Activated CD4-positive, alpha-beta memory T cell treated with anti-CD3 and anti-CD28 coated beads for 36 hours (primary cell): ENCODE measurements around the gene SRF. TPM values are rescaled to one million over a fixed set of nuclear protein-coding genes. Genes with fewer than 3 reads are reported as not detected.

ENCODE experiments used
- CTCF ChIA-PET: fragments of 350-600 bp; sonication (Branson Sonifier 250); formaldehyde crosslinking; loops from one replicate; lab custom pipeline; 2021; ENCODE audit warnings: antibody characterized with exemption, inconsistent platforms; lab: Charles Lee
- POLR2A ChIA-PET: fragments of 350-600 bp; sonication (Branson Sonifier 250); formaldehyde crosslinking; loops from one replicate; lab custom pipeline; 2021; ENCODE audit warnings: antibody characterized with exemption; lab: Charles Lee
- DNase-seq: peaks from one replicate; pipeline ENCODE4 v3.0.0-alpha.2; 2020
- H3K27ac Mint-ChIP-seq: one replicate; pipeline ENCODE4 v1.8.0; 2021; ENCODE audit warnings: mixed read lengths
- H3K27me3 Mint-ChIP-seq: one replicate; pipeline ENCODE4 v1.8.0; 2021; ENCODE audit warnings: mixed read lengths
- H3K36me3 Mint-ChIP-seq: one replicate; pipeline ENCODE4 v1.8.0; 2021; ENCODE audit warnings: mixed read lengths
- H3K4me1 Mint-ChIP-seq: one replicate; pipeline ENCODE4 v1.8.0; 2021; ENCODE audit warnings: low read depth, mixed read lengths
- H3K4me3 Mint-ChIP-seq: one replicate; pipeline ENCODE4 v1.8.0; 2021; ENCODE audit warnings: mild to moderate bottlenecking, mixed read lengths
- H3K9me3 Mint-ChIP-seq: one replicate; pipeline ENCODE4 v1.8.0; 2021; ENCODE audit warnings: mixed read lengths
- intact Hi-C: fragments of 100-400 bp; cut with micrococcal nuclease; formaldehyde crosslinking; loops from one replicate; pipeline ENCODE4 v1.15.1; 2023
- total RNA-seq, 2 experiments: library from RNA; stranded (reverse); gene quantifications; one replicate each; pipeline ENCODE4 v1.2.3, GENCODE V29; 2021

The SRF gene
- 10 to 100 TPM; 40.5 to 40.8 TPM for total RNA-seq

GRCh38 chr6:43170931-43171706, at the start of gene SRF:
SRF (plus strand) TSS chr6:43171269; CDS start chr6:43171657, 388 bp downstream.
- H3K9me3 Mint-ChIP-seq, result no peaks in the 10 kb centered on the region
- DNase-seq, result peak; percentile 100
- intact Hi-C loops, result loop anchor here (1.0 to 10.0 kb wide), 9 partner anchors 76 to 1994 kb away; partner anchors contain the start of genes KLC4, MRPL2, PEX6 and TBCC
- no peaks in the 10 kb centered on the region for H3K27me3 Mint-ChIP-seq
- H3K4me3 Mint-ChIP-seq, result peak within 1 kb of the TSS; percentile 99
- H3K27ac Mint-ChIP-seq, result peak within 1 kb of the TSS; percentile 89
- H3K36me3 Mint-ChIP-seq, result peaks cover 14% of the 10 kb centered on the region
- CTCF ChIA-PET, result interaction anchor here (0.6 to 2.5 kb wide), 5 partner anchors 11 to 336 kb away, joined by 3 to 12 read pairs (median 4); partner anchors contain the start of gene CUL9
- peaks cover 41% of the 10 kb centered on the region for H3K4me1 Mint-ChIP-seq
- POLR2A ChIA-PET, result interaction anchor here (1.0 to 1.7 kb wide), 6 partner anchors 11 to 213 kb away, joined by 3 to 8 read pairs (median 5); partner anchors contain the start of genes CUL9 and DNPH1

- H3K27me3 Mint-ChIP-seq, result no peaks in the 10 kb centered on the region
- ChIA-PET POLR2A (no interaction called here), CTCF (interaction anchor here (0.7 kb wide), 1 partner anchor 453 kb away, joined by 4 read pairs; no protein-coding TSS in a partner anchor)
- no peaks in the 10 kb centered on the region for H3K9me3 Mint-ChIP-seq
- no peaks in the 10 kb centered on the region for H3K4me1 Mint-ChIP-seq
- H3K4me3 Mint-ChIP-seq, result no peak overlapping the region
- H3K27ac Mint-ChIP-seq, result no peak overlapping the region
- no peak for DNase-seq
- H3K36me3 Mint-ChIP-seq, result no peaks in the 10 kb centered on the region
- intact Hi-C loops, result no loop called here
These were observed 48.9 kb upstream of the SRF start for GRCh38 chr6:43122146-43122545.

GRCh38 chr6:43123461-43124314, 47.4 kb upstream of the SRF start:
- ChIA-PET POLR2A (no interaction called here), CTCF (interaction anchor here (3.6 kb wide), 1 partner anchor 20 kb away, joined by 14 read pairs; no protein-coding TSS in a partner anchor)
- Mint-ChIP-seq H3K9me3 (no peaks in the 10 kb centered on the region), H3K4me3 (no peak overlapping the region), H3K27ac (no peak overlapping the region), H3K27me3 (no peaks in the 10 kb centered on the region), H3K4me1 (no peaks in the 10 kb centered on the region), H3K36me3 (no peaks in the 10 kb centered on the region)
- DNase-seq, result no peak
- intact Hi-C loops, result no loop called here

- POLR2A ChIA-PET, result no interaction called here
- no peaks in the 10 kb centered on the region for H3K9me3 Mint-ChIP-seq
- H3K4me1 Mint-ChIP-seq, result no peaks in the 10 kb centered on the region
- DNase-seq, result no peak
- H3K36me3 Mint-ChIP-seq, result no peaks in the 10 kb centered on the region
- H3K4me3 Mint-ChIP-seq, result no peak overlapping the region
- H3K27ac Mint-ChIP-seq, result no peak overlapping the region
- CTCF ChIA-PET, result interaction anchor here (3.6 kb wide), 1 partner anchor 19 kb away, joined by 14 read pairs; no protein-coding TSS in a partner anchor
- intact Hi-C loops, result no loop called here
- no peaks in the 10 kb centered on the region for H3K27me3 Mint-ChIP-seq
These were observed 46.6 kb upstream of the SRF start for GRCh38 chr6:43124481-43124880.

GRCh38 chr6:43125119-43125518, 46.0 kb upstream of the SRF start:
- no peaks in the 10 kb centered on the region for H3K27me3 Mint-ChIP-seq
- no peak overlapping the region for H3K4me3 Mint-ChIP-seq
- no peak overlapping the region for H3K27ac Mint-ChIP-seq
- CTCF ChIA-PET, result interaction anchor here (3.6 kb wide), 1 partner anchor 18 kb away, joined by 14 read pairs; no protein-coding TSS in a partner anchor
- POLR2A ChIA-PET, result no interaction called here
- no peaks in the 10 kb centered on the region for H3K4me1 Mint-ChIP-seq
- H3K36me3 Mint-ChIP-seq, result no peaks in the 10 kb centered on the region
- DNase-seq, result no peak
- no peaks in the 10 kb centered on the region for H3K9me3 Mint-ChIP-seq
- intact Hi-C loops, result no loop called here

GRCh38 chr6:43125555-43125954, 45.5 kb upstream of the SRF start:
- Mint-ChIP-seq H3K4me3 (no peak overlapping the region), H3K9me3 (no peaks in the 10 kb centered on the region), H3K4me1 (no peaks in the 10 kb centered on the region), H3K36me3 (no peaks in the 10 kb centered on the region), H3K27me3 (no peaks in the 10 kb centered on the region), H3K27ac (no peak overlapping the region)
- ChIA-PET CTCF (interaction anchor here (3.6 kb wide), 1 partner anchor 18 kb away, joined by 14 read pairs; no protein-coding TSS in a partner anchor), POLR2A (no interaction called here)
- DNase-seq, result no peak
- intact Hi-C loops, result no loop called here

- H3K4me3 Mint-ChIP-seq, result no peak overlapping the region
- DNase-seq, result no peak
- H3K27me3 Mint-ChIP-seq, result no peaks in the 10 kb centered on the region
- no peaks in the 10 kb centered on the region for H3K36me3 Mint-ChIP-seq
- H3K4me1 Mint-ChIP-seq, result no peaks in the 10 kb centered on the region
- ChIA-PET POLR2A (no interaction called here), CTCF (no interaction called here)
- H3K27ac Mint-ChIP-seq, result no peak overlapping the region
- no peaks in the 10 kb centered on the region for H3K9me3 Mint-ChIP-seq
- intact Hi-C loops, result no loop called here
These were observed 43.9 kb upstream of the SRF start for GRCh38 chr6:43127180-43127579.

- ChIA-PET CTCF (no interaction called here), POLR2A (no interaction called here)
- H3K27ac Mint-ChIP-seq, result no peak overlapping the region
- H3K9me3 Mint-ChIP-seq, result no peaks in the 10 kb centered on the region
- no peaks in the 10 kb centered on the region for H3K27me3 Mint-ChIP-seq
- DNase-seq, result no peak
- H3K36me3 Mint-ChIP-seq, result no peaks in the 10 kb centered on the region
- no peak overlapping the region for H3K4me3 Mint-ChIP-seq
- intact Hi-C loops, result no loop called here
- H3K4me1 Mint-ChIP-seq, result no peaks in the 10 kb centered on the region
These were observed 43.2 kb upstream of the SRF start for GRCh38 chr6:43127877-43128276.

GRCh38 chr6:43128926-43129325, 42.1 kb upstream of the SRF start:
- H3K9me3 Mint-ChIP-seq, result no peaks in the 10 kb centered on the region
- POLR2A ChIA-PET, result no interaction called here

GRCh38 chr6:43129434-43130194, 41.5 kb upstream of the SRF start:
- CTCF ChIA-PET, result interaction anchor here (0.7 kb wide), 2 partner anchors 14 to 91 kb away, joined by 3 read pairs; no protein-coding TSS in a partner anchor
- POLR2A ChIA-PET, result no interaction called here
- intact Hi-C loops, result no loop called here
- H3K27ac Mint-ChIP-seq, result no peak overlapping the region
- no peaks in the 10 kb centered on the region for H3K9me3 Mint-ChIP-seq
- H3K27me3 Mint-ChIP-seq, result no peaks in the 10 kb centered on the region
- H3K4me1 Mint-ChIP-seq, result no peaks in the 10 kb centered on the region
- no peak overlapping the region for H3K4me3 Mint-ChIP-seq
- peak; percentile 29 for DNase-seq
- H3K36me3 Mint-ChIP-seq, result no peaks in the 10 kb centered on the region

More at GRCh38 chr6:43128926-43129325, 42.1 kb upstream of the SRF start:
- Mint-ChIP-seq H3K4me1 (no peaks in the 10 kb centered on the region), H3K27ac (no peak overlapping the region), H3K36me3 (no peaks in the 10 kb centered on the region), H3K27me3 (no peaks in the 10 kb centered on the region), H3K4me3 (no peak overlapping the region)
- no peak for DNase-seq
- CTCF ChIA-PET, result interaction anchor here (0.7 kb wide), 1 partner anchor 15 kb away, joined by 3 read pairs; no protein-coding TSS in a partner anchor
- intact Hi-C loops, result no loop called here

- Mint-ChIP-seq H3K36me3 (no peaks in the 10 kb centered on the region), H3K9me3 (no peaks in the 10 kb centered on the region), H3K4me1 (no peaks in the 10 kb centered on the region), H3K27ac (no peak overlapping the region), H3K4me3 (no peak overlapping the region), H3K27me3 (no peaks in the 10 kb centered on the region)
- POLR2A ChIA-PET, result no interaction called here
- intact Hi-C loops, result no loop called here
- no peak for DNase-seq
- CTCF ChIA-PET, result interaction anchor here (0.7 kb wide), 1 partner anchor 92 kb away, joined by 3 read pairs; no protein-coding TSS in a partner anchor
These were observed 40.6 kb upstream of the SRF start for GRCh38 chr6:43130429-43130828.
